Cardiac muscle cell (in vitro differentiated cells and primary cell): ENCODE data around the gene SFXN4. TPM values are rescaled to one million over a fixed set of nuclear protein-coding genes. Genes with fewer than 3 reads are reported as not detected.

ENCODE experiments used
- DNase-seq, 2 donors: peaks; one replicate each; pipeline versions ENCODE4 v3.0.0 to v3.0.0-alpha.2; 2010 to 2017; ENCODE audit warnings: low read depth in 1 of 2, low spot score in 1 of 2
- H3K27ac ChIP-seq: fragments of 200-600 bp; sonication (generic); 2 replicates; pipeline ENCODE4 v1.5.1; 2016
- H3K27me3 ChIP-seq: fragments of 200-600 bp; sonication (generic); 2 replicates; pipeline ENCODE4 v1.6.0; 2016; ENCODE audit warnings: control low read depth
- H3K36me3 ChIP-seq: fragments of 200-600 bp; sonication (generic); 2 replicates; pipeline ENCODE4 v1.5.1; 2016; ENCODE audit warnings: control low read depth
- H3K4me1 ChIP-seq: fragments of 200-600 bp; sonication (generic); 2 replicates; pipeline ENCODE4 v1.8.1; 2017; ENCODE audit warnings: low read depth, mild to moderate bottlenecking, mixed run types
- H3K4me3 ChIP-seq: fragments of 200-600 bp; sonication (generic); 2 replicates; pipeline ENCODE4 v1.5.1; 2016; ENCODE audit warnings: mild to moderate bottlenecking
- H3K9me3 ChIP-seq: fragments of 200-600 bp; sonication (generic); 2 replicates; pipeline ENCODE4 v1.5.1; 2017; ENCODE audit warnings: low read depth, mild to moderate bottlenecking, control low read depth
- polyA plus RNA-seq: library from polyadenylated mRNA; unstranded; fragments of >200 nt; fragmentation: Nextera tagmentation; extraction: Ambion mirVana; gene quantifications from 2 replicates; pipeline ENCODE4 v1.2.1, GENCODE V29; 2016
- total RNA-seq: library from RNA; depleted of rRNA; stranded (reverse); fragments of >200 nt; gene quantifications from 2 replicates; pipeline ENCODE4 v1.2.3, GENCODE V29; 2016
- TF ChIP-seq, protein P1 (sequence below): IDR thresholded peaks from 2 replicates; pipeline ENCODE4 v1.5.1; 2012; ENCODE audit warnings: low read depth, mild to moderate bottlenecking, low read length

The SFXN4 gene
- total and polyA plus RNA-seq, 2 experiments from 2014 or later: 21.4 to 53.2 TPM

DNA sequence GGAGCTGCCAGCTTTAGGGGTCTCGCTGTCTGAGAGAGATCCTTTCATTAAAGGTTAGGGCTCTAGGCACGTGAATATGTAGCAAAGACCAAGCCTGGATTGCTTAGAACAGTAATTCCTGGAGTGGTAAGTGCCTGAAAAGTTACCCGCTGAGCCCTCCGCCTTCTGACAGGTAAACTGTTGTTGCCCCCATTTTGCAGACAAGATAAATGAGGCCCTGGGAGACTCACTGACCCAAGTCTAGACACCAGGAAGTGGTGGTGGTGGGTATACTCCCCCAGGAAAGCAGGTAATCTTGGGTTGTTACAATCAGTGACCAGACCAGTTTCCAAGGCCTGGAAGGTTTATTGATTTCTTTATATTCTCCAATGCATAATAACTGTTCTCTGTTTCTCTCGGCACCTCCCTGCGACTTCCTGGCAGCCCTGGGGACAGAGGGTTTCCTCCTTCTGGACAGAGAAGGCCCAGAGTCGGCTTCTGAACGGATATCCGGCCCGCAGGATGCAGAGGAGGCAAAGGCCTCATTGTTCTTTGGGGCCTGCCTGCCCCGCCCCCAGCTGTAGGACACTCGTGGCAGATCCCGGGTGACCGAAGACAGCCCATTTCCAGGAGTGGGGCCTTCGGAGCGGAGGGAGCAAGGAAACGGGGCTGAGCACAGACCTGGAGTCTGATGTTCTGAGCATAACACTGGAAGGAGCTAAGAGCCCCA, 40.5 kb upstream of the SFXN4 start:
- H3K27me3 ChIP-seq: no peaks in the 10 kb centered on the region
- no peaks in the 10 kb centered on the region for H3K9me3 ChIP-seq
- TF ChIP-seq, protein P1, sequence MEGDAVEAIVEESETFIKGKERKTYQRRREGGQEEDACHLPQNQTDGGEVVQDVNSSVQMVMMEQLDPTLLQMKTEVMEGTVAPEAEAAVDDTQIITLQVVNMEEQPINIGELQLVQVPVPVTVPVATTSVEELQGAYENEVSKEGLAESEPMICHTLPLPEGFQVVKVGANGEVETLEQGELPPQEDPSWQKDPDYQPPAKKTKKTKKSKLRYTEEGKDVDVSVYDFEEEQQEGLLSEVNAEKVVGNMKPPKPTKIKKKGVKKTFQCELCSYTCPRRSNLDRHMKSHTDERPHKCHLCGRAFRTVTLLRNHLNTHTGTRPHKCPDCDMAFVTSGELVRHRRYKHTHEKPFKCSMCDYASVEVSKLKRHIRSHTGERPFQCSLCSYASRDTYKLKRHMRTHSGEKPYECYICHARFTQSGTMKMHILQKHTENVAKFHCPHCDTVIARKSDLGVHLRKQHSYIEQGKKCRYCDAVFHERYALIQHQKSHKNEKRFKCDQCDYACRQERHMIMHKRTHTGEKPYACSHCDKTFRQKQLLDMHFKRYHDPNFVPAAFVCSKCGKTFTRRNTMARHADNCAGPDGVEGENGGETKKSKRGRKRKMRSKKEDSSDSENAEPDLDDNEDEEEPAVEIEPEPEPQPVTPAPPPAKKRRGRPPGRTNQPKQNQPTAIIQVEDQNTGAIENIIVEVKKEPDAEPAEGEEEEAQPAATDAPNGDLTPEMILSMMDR: no peak
- H3K27ac ChIP-seq: no peak overlapping the region
- peaks cover 11% of the 10 kb centered on the region for H3K4me1 ChIP-seq
- H3K36me3 ChIP-seq: no peaks in the 10 kb centered on the region
- DNase-seq: peak in 1 of 2 donors; percentile 63
- peak overlapping the region; percentile 76 for H3K4me3 ChIP-seq

DNA sequence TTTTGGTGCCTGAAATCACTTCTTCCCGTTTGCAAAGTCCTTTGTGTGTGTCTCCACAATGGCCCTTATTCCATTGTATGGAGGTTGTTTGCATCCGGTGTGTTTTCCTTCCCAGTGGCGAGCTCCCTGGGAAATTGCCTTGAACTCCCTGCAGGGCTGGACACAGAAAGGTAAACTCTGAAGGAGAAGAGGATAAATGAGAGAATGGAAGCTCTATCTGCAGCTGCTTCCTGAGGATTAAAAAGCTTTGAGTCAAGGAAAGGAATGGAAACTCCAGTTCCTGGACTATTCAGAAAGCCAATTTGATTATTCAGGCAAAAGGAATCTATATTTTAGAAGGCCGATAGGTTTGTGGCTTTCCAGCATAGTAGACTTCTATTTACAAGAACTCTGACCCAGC, 37.5 kb upstream of the SFXN4 start:
- H3K27me3 ChIP-seq: no peaks in the 10 kb centered on the region
- peak in 1 of 2 donors; percentile 27 for DNase-seq
- H3K4me3 ChIP-seq: no peak overlapping the region
- H3K4me1 ChIP-seq: no peaks in the 10 kb centered on the region
- no peaks in the 10 kb centered on the region for H3K36me3 ChIP-seq
- H3K27ac ChIP-seq: no peak overlapping the region
- TF ChIP-seq, protein P1: no peak
- no peaks in the 10 kb centered on the region for H3K9me3 ChIP-seq

DNA sequence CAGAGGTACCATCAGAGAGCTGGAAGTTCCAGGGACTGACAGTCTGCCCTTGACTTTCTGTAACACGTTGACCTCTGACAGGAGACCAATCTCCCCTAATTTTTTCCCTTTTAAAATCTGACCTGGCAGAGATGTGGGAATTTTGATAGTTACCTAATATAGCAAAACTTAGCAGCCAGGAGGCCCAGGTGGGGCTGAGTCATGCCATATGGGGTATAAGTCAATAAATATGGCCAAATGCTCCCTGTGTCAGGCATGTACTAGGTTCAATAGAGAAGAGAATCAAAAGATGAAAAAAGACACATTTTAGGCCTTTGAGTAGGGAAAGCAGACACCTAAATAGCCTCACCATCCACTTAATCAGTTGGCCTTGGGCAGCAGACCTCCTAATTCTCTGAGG, 35.7 kb upstream of the SFXN4 start:
- no peaks in the 10 kb centered on the region for H3K36me3 ChIP-seq
- no peak overlapping the region for H3K27ac ChIP-seq
- no peak for DNase-seq
- no peaks in the 10 kb centered on the region for H3K9me3 ChIP-seq
- H3K4me3 ChIP-seq: no peak overlapping the region
- H3K4me1 ChIP-seq: no peaks in the 10 kb centered on the region
- TF ChIP-seq, protein P1: no peak
- H3K27me3 ChIP-seq: no peaks in the 10 kb centered on the region

DNA sequence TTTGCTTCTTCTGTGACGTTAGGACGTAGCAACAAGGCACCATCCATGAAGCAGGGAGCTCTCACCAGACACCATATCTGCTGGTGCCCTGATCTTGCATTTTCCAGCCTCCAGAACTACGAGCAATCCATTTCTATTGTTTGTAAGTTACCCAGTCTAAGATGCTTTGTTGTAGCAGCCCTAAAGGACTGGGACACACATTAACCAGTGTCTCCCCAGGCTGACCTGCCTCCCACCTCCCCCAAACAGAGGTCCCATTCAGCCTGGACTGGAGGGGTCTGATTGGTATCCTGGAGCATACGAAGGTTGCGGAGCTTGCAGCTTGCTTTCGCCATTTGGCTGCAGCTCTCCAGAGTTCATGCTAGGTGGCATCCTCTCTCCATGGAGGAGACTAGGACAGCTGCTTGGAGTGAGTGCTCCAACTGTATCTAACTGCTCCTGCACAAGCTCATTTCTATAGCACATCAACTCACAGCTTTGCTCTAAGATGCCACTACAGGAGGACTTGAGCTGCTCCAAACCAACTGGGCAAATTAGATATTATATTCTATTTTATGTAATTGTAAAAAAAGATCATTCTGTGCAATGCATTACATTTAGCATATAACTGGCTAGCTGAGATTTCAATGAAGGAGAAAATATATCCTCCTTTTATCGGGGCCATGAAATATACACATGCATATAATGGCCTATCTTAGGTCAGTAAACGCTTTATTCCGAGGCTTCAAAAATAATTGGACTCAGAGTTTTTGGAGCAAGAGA, 33.9 kb upstream of the SFXN4 start:
- Histone ChIP-seq H3K36me3 (no peaks in the 10 kb centered on the region), H3K27me3 (no peaks in the 10 kb centered on the region), H3K4me3 (no peak overlapping the region), H3K4me1 (peaks cover 8% of the 10 kb centered on the region), H3K27ac (no peak overlapping the region), H3K9me3 (no peaks in the 10 kb centered on the region)
- DNase-seq: peak; percentile 80 to 92
- TF ChIP-seq, protein P1: peak; percentile 87

DNA sequence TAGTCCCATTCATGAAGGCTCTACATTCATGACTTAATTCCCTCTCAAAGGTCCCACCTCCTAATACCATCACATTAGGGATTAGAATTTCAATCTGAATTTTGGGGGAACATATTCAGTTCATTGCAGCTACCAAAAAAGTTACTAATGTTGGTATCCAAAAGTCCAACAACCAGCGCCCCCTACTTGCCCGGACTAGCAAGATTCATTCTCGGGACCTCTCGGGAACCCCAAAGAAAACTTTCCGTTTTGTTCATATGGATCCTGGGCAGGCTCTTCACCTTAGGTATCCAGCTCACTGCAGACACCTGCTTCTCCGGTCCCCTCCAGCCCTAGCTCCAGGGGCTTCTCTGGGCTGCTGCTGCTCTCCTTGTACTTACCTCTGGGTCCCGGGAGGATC, 32.9 kb upstream of the SFXN4 start:
- TF ChIP-seq, protein P1: peak; percentile 65

More for the DNA sequence above, 32.9 kb upstream of the SFXN4 start:
- Histone ChIP-seq H3K27me3 (no peaks in the 10 kb centered on the region), H3K27ac (no peak overlapping the region), H3K4me1 (peaks cover 9% of the 10 kb centered on the region), H3K36me3 (no peaks in the 10 kb centered on the region), H3K4me3 (no peak overlapping the region), H3K9me3 (no peaks in the 10 kb centered on the region)
- DNase-seq: peak in 1 of 2 donors; percentile 40
